ENCODE data around the gene LEKR1.
A peak's percentile ranks its signal among the peaks of the same experiment; 100 is the strongest.

Gene LEKR1

DNA sequence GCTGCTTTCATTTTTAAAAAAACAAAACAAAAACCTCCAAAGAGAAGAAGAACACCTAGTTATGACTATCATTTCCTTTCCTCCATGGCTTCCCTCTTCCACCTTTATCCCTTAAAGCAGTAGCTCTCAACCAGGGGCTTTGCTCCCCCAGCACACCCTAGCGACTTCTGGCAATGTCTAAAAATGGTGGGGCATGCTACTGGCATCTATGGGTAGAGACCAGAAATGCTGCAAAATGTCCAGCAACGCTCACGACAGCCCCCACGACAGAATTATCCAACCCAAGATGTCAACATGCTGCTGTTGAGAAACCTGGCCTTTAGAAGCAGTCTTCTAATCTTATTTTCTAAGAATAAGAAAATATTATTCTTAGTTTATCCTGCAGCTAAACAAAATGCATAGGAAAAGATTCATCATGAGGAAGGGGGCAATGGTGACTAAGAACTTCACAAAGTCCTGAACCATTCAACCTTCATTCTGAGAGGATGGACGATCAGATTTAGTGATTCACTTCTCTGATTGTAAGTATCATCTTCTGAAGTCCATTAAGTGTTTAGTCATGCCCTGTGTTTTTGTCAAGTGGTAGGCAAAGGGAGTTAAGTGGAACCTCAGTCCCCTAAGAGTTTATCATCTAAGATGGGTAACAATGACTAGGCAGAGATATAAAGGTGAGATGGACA, 252.1 kb downstream of the LEKR1 start:
- no peak for DNase-seq (ENCODE audit: extremely low read depth, low read depth)
- no peak overlapping the region for H3K4me3 ChIP-seq (replicated peaks; ENCODE audit: low read depth, low read length)
- TF ChIP-seq, protein P1, sequence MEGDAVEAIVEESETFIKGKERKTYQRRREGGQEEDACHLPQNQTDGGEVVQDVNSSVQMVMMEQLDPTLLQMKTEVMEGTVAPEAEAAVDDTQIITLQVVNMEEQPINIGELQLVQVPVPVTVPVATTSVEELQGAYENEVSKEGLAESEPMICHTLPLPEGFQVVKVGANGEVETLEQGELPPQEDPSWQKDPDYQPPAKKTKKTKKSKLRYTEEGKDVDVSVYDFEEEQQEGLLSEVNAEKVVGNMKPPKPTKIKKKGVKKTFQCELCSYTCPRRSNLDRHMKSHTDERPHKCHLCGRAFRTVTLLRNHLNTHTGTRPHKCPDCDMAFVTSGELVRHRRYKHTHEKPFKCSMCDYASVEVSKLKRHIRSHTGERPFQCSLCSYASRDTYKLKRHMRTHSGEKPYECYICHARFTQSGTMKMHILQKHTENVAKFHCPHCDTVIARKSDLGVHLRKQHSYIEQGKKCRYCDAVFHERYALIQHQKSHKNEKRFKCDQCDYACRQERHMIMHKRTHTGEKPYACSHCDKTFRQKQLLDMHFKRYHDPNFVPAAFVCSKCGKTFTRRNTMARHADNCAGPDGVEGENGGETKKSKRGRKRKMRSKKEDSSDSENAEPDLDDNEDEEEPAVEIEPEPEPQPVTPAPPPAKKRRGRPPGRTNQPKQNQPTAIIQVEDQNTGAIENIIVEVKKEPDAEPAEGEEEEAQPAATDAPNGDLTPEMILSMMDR (IDR thresholded peaks at IDR 0.05; ENCODE audit: low read depth, low read length, missing control alignments): no peak

DNA sequence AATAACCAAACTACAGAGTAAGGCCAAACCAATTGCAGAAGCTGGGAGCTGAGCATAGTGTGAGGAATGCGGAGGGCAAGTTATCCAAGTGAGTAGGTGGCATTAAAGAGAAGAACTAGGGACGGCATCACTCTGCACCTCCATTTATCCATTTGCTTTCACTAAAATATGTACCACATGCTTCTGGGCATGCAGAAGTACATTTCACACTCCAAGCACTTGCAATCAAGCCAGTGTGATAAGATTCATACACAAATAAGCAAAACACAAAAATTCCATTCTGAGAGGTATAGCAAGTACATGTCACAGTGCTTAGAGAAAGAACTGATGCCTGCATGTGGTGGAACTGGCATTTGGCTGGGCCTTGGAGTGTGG, 252.6 kb downstream of the LEKR1 start:
- no peak for DNase-seq (ENCODE audit: extremely low read depth, low read depth)
- no peak overlapping the region for H3K4me3 ChIP-seq (replicated peaks; ENCODE audit: low read depth, low read length)
- TF ChIP-seq, protein P1 (IDR thresholded peaks at IDR 0.05; ENCODE audit: low read depth, low read length, missing control alignments): no peak

DNA sequence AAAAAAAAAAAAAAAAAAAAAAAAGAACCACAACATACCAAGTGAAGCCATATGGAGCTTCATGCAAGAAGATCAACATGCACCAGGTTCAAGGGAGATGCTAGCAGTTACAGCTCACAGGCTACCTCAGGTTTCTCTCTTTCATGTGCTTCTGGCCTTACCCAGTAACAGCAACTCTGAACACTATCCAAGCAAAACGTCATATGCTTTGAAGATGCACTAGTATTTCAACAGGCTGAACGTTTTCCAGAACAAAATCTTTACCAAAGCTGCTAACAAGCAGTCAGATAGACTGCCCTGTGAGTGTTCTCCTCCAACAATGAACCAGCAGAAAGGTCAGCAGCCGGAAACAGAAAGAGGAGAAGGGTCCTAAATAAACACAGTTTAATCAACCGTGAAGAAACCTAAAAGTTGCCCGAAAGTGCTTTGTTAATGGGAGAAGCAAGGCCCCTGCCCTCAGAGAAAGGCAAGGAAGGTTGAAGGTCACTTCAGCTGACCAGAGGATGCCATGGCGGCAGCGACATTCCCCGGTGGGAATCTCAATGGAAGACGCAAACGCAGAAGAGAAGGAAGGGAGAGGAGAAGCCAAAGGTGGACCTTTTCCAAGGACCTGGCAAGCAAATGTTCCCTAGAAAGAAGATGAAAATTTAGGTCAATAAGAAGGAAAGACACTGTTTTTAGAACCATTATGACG, 253.7 kb downstream of the LEKR1 start:
- TF ChIP-seq, protein P1 (IDR thresholded peaks at IDR 0.05; ENCODE audit: low read depth, low read length, missing control alignments): no peak
- DNase-seq (ENCODE audit: extremely low read depth, low read depth): no peak
- H3K4me3 ChIP-seq (replicated peaks; ENCODE audit: low read depth, low read length): no peak overlapping the region

DNA sequence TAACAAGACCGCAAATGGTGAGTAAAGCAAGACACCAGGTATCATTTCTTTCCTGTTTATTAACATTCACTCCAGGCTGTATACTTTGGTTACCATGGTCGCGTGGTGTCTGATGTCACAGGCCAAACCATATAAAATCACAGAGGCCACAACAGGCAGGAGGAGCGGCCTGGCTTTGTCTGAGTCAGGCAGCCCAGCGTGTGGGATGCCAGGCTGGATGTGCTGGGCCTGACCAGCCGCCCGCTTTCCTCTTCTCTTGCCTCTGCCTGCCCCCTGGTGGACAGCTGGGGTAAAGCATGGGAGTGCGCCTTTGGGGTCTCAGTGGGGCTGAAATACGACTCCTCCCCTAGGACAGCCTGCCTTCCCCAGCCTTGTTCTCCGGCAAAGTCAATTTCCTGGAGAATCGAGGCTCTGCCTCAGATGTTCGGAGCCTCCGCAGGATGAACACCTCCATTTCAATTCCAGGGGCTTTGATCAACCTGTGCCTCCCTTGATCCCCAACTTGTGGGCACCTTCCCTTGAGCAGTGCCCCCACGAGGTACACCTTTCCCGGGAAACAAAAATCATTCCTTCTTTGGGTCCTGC, 255.6 kb downstream of the LEKR1 start:
- TF ChIP-seq, protein P1 (IDR thresholded peaks at IDR 0.05; ENCODE audit: low read depth, low read length, missing control alignments): peak; percentile 95
- no peak overlapping the region for H3K4me3 ChIP-seq (replicated peaks; ENCODE audit: low read depth, low read length)
- peak; percentile 87 for DNase-seq (ENCODE audit: extremely low read depth, low read depth)

DNA sequence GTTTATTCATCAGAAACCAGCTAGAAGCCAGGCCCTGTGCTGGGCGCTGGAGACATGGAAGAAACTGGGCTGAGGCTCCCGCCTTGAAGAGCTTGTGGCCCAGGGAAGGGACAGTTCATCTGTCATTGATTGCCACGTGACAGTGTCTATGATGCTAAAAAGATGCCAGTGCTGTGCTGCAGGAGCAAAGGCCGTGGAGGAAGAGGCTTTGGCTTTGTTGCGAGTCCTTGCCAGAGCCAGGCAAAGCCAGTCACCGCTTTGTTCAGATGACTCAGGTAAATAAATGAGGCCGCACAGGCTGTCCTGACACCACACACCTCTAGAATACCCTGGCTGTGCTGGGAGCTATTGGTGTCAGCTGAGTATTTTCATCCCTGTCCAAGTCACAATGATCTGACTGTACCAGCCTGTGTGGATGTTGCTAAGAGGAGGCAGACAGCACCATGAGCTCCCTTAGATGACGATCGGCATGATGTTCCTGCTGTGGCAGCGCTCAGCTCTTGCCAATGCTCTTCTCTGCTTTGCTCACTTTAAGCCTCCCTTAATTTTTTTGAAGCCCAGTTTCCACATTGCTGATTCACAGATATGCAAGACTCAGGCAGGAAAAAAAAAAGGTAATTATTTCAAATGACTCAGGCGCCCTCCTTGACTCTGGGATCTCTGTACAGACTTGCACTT, 256.3 kb downstream of the LEKR1 start:
- TF ChIP-seq, protein P1 (IDR thresholded peaks at IDR 0.05; ENCODE audit: low read depth, low read length, missing control alignments): no peak
- no peak overlapping the region for H3K4me3 ChIP-seq (replicated peaks; ENCODE audit: low read depth, low read length)
- DNase-seq (ENCODE audit: extremely low read depth, low read depth): no peak

DNA sequence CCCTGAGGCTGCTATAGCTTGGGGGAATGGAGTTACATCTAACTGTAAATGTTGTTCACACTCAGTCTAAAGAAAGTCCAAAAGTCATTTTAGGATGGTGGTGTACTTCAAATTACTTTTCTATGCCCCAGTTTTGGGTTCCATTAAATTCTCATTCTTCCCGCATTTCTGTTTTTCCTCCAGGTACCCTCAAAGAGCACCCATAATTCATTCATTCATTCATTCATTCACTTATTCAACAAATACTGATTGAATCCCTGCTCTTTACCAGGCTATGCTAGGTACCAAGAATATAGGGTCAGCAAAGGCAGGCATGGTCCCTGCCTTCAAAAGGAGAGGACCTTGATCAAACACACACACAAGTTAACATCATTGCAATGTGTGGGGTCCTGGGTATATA, 257.7 kb downstream of the LEKR1 start:
- H3K4me3 ChIP-seq (replicated peaks; ENCODE audit: low read depth, low read length): no peak overlapping the region
- TF ChIP-seq, protein P1 (IDR thresholded peaks at IDR 0.05; ENCODE audit: low read depth, low read length, missing control alignments): no peak
- DNase-seq (ENCODE audit: extremely low read depth, low read depth): no peak

Data from HFF-Myc (cell line).